Medulla oblongata (tissue), 1 donor: ENCODE data around the gene PROM1.

Source experiments
- DNase-seq: peaks from one replicate; pipeline ENCODE4 v3.0.0-alpha.2; 2015; ENCODE audit errors: extremely low spot score

PROM1 gene

DNA sequence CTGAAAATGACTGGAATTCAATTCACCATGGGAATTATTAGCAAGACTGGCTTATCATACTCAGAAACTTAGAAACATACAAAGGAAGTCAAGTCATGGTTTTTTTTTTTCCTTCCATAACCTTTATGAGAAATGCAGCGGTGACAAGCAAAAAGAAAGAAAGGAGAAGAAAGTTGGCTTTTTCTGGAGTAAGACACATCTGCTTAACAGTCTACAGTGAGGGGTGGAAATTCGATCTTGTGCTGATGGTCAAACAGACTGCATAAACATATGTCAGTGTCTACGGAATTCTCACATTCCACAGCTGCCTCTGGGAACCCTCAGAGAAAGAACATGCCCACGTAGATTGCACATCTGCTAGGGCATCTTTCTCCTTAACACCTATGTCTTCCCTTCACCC is 54.6 kb downstream of the PROM1 start:
- no peak for DNase-seq

DNA sequence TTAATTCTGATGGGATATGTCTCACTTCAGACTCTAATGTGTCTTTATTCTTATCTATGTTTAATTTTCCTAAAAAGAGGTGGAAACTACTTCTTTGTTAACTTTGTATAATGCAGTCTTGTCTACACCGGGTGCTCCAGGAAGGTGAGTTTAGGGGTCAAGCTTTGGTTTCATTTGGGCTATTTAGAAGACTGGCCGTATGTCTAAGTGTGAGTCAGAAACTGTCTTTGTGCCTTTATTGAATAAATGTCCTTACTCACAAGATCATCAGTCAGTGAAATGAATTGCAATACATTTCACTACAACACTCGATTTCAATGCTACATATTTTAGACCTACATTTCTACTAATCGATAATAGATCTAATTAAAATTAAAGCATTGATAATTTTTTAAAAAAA is 56.2 kb downstream of the PROM1 start:
- no peak for DNase-seq

DNA sequence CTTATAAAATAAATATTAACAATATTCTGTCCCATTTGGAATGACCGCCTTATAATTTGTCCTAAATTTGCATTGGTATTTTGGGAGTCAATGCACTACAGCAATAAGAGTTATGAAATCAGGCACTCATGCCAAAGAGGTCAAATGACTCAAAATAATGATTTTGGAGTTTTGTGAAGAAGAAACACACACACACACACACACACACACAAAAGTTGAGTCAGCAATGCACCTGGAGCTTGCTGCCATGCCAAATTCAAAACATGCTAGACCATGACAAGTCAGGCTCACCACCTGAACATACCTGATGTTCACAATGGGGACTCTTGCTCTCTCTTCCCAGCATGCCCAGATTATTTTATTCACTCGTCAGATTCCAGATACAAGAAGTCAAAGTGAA is 56.7 kb downstream of the PROM1 start:
- DNase-seq, result no peak

DNA sequence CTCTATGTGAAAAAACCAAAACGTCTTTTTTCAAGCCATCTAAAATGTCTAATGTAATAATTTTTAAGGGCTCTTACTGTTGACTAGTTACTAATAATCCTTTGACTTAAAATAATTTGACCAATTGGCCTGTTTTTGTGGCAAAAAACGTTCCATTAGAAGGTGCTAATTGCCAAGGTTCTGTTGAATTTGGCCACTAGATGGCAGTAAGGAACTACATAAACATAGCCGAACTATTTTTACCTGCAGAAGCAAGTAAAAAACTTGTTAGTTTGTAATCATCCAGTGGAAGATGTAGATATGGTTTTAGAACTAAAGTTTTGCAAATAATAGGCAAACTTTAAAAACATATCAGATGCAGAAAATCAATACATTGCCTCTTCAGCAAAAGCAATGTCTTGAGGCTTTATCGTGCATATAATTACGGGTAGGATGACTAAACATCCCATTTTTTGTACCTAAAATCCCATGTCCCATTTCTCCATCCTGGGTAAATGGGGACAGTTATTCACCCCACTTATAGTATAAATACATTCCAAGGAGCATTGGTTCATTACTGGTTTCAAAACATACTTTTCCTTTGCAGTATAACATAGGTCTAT is 57.6 kb downstream of the PROM1 start:
- peak; percentile 78 for DNase-seq

DNA sequence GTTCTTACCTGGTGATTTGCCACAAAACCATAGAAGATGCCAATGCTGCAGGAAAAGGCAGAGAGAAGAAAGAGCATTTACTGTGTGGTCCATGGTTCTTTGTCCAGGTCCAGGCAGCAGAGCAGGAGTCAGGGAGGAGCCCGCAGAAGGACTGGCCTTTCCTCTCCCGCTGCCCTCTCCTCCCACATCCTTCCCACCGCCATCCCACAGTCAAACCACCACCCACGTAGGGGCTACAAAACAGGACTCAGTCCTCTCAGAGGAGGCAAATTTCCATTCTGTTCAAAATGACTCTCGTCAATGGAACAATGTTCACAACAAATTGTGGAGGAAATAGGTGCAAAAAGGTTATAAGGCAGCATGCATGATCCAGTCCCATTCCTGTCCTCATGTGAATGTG is 58.6 kb downstream of the PROM1 start:
- DNase-seq, result no peak

DNA sequence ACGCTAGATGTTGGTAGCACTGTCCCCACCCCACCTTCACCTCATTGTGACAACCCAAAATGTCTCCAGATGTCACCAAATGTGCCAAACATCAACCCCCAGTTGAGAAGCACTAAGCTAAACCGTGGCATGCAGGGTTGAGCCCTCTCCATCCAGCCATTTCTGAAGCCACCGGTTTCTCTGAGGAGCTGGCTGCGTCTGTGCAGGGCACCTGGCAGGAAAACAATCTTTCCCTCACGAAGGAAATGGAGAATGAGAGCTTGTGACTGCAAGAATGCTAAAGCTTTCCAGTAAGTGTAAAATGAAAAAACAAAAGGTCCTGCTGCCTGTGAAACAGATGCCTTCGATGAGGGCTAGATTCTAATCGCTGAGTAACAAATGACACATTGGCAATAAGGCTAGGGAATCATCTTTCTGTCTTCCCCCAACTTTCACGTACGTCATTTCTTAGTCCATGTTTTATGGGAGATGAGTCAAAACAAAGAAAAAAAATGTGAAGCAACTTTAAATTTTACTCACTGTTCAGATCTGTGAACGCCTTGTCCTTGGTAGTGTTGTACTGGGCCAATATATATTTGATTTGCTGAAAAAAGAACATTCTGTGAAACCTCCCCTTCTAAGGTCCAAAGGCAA is 59.9 kb downstream of the PROM1 start:
- DNase-seq, result no peak

DNA sequence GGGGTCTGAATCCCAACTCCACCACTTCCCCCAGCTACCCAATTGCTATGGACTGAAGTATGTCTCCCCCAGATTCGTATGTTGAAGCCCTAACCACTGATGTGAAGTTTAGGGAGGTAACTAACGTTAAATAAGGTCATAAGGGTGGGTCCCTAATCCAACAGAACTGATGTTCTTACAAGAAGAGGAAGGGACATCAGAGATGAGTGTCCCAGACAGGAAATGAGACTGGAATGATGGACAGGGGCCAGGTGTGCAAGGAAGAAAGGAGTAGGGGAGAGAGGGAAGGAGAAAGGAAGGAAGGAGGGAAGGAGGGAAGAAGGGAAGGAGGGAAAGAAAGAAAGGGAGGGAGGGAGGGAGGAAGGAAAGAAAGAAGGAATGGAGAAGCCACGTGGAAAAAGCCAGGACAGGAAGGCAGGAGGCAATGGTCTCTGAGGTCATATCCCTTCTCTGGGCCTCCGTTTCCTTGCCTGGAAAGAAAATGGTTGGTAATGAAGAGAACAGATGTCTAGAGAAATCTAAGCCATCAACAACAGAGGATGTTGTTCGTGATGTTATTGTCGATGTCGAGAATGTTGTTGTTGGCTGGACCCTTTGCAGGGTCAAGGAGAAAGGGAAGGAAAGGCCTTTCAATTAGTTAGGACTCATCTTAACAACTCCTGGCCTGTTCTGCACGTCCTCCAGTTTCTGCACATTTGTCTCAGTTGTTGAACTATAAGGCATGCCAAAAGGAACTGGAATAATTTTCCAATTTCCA is 61.8 kb downstream of the PROM1 start:
- no peak for DNase-seq

DNA sequence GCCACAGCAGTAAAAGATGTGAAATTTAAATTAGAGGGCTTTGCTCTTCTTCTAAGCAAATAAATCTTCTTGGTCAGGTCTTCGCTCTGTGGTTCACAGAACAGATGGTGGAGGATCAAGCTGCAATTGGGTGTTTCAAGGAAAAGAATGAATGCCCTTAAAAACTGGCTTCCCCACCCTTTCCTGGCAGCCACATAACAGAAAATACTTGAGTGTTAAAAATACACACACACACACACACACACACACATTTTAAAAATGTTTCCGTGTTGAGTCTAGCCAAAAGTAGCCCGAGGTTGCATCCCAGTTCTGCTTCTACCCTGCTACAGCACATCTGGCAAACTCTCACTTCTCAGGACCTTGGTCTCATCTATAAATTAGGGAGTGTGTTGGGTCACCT is 64.2 kb downstream of the PROM1 start:
- DNase-seq, result no peak

DNA sequence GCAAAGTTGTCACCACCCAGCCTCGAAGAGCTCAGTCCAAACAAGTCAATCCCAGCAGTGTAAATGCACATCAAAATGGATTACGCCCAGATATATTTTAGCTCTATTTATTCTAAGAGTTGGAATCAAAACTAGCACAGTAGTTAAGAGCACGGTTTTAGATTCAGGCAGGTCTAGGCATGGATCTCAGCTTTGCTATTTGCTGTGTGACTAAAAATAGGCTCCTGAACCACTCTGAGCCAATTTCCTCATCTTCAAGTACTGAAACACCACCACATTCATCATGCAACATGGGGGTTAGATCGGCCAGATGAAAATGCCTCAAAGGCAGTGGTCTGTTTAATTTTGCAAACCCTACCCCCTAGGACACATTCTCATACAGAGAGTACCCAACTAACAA is 65.0 kb downstream of the PROM1 start:
- DNase-seq, result no peak

DNA sequence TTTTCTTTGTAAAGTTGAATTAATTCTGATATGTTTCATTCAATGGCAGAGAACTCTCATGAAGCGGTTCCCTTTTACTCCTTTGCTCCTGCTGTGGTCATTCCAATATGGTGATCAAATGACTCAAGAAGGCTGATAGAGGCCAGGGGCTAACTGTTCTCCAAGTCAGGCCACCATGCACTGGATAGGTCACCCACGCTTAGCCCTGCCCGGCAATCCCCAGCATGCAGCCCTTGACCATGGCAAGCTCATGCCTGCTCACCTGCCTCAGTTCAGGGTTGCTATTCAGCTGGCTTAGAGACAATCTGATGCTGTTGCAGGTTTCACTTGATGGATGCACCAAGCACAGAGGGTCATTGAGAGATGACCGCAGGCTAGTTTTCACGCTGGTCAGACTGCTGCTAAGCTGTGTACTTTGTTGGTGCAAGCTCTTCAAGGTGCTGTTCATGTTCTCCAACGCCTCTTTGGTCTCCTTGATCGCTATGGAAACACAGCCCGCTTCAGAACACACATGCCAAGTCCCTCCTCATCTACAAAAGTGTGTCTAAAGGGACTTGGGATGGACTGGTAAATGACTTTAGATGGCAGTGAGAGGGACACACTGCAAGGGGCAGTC is 65.7 kb downstream of the PROM1 start:
- DNase-seq, result no peak

DNA sequence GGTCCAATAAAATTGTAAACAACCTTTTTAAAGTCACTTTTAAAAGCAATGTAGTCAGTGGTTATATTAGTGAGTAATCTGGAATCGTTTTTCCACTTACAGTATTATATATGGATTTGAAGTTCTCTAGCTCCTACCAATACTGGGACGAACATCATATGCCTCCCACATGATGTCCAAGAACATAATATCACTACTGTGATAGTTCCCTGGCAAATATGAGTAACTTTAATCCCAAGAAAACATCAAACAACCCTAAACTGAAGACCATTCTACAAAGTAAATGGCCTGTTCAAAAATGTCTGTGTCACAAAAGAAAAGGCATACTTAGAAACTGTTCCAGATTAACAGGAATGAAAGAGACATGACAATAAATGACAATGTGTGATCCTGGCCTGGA is 67.3 kb downstream of the PROM1 start:
- DNase-seq, result no peak

DNA sequence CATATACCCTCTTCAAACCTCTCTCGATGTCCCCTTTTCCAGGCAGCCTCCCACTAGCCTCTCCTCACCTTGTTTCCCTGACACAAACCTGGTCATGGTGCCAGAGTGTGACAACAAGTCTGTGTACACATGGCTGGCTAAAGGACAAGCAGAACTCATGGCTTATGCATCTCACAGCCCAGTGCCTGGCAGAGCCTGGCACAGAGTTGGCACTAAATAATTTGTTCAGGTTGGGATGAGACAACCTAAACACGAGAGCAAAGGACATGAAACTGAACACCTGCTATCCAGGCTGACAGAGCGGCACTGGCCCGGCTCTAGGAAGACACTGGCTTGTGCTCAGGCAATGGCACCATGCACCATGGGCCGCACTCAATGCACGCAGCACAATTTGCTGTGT is 72.7 kb downstream of the PROM1 start:
- no peak for DNase-seq

DNA sequence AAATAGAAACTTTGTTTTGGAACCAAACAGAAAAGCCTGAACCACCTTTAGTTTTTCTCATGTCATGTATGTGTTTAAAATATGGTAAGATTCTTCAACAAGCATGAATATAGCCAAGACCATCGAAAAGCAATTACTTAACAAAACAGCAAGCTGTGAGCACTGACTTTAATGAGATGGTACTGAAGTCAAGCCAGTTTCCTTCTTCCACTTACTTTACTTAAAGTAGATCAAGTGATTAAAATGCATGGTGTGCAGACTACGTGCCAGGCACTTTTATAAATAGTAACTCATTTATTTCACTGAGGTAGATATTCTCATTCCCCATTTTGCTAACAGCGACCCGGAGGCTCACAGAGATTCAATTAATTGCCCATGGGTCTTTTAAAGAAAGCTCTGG is 74.7 kb downstream of the PROM1 start:
- no peak for DNase-seq

DNA sequence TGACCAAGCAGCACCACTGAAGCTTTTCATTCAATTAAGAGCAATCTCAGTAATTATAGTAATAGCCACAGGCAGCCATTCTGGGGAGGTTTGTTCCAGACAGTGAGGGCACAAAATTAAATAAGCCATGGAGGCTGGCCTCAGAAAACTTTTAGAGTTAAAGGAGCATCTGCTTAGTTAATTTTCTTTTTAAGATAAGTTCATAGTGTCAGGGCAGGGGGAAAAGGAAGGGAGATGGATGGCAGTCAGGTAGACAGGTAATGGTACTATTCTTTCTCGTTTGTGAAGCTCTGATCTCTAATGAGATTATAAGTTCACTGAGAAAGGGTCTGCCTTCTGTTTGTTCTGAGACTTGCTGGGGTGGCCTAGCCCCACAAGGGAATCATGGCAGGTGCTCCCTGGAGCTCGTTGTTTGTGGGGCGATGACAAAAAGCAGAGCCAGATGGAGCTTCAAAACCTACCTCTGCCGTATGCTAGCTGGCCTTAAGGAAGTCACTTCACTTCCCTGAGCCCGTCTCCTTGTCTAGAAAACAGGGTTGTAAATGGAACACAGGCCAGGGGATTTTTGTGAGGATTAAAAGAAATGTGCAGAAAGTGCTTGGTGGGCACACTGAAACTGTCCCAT is 76.2 kb downstream of the PROM1 start:
- no peak for DNase-seq

DNA sequence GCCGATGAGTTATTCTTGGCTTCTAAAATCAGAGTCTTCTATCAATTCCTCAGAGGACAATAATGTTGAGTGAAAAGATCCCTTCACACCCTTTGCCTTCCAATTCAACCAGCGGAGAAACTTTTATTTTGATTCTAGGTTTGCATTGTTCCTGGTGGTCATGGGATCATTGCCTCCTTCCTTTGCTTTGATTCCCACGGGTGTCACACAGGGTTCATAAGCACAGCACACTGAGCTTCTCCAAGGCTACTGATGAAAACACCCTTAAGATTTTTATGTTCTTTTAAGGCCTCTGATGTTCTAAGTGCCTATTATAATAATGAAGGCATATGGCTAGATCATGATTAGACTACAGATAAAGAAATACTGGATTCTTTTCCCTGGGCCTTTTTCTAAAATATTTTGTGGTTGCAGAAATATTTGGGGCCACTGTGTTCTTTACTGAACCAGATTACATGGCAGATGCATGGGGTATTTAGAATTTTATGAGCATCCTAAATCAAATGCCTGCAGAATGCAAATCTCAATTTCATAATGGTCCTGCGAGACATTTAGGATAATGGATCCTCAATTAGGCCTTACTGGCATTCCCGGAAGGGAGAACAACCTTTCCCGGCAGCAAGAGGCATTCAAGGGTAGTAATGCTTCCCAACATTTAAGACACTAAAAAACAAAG is 76.9 kb downstream of the PROM1 start:
- no peak for DNase-seq

DNA sequence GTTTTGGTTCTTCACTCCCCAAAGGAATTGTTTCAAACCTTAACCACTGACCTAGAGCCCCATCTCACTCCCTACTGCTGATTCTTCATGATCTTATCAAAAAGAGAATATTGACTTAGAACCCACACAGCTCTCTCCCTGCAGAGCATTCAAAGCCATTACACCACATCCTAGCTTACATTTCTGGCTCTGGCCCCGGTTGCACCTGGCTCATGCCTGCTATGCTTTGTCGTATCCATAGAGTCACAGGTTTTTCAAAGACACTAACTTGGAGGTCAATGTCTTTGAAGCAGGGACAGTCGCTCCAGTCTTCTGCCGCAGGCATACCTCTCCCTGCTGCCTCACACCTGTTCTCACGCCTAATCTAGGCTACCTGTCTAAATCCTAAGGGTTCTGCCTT is 78.1 kb downstream of the PROM1 start:
- DNase-seq, result no peak

DNA sequence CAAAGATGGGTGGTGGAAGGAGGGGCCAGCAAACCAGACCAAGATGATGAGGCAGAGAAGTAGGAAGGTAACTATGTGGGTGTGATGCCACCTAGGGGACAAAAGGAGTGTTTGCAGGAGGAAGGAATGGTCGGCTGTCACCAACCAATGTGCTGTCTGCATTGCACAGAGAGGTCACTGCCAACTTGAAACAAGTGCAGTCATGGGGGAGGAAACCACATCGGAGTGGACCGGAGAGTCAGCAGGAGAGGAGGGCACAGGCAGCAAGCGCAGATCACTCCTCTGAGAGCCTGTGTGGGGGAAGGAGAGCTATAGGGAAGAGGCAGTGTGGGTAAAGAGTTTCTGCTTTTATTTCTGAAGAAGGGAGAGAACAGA is 82.4 kb downstream of the PROM1 start:
- peak; percentile 89 for DNase-seq

DNA sequence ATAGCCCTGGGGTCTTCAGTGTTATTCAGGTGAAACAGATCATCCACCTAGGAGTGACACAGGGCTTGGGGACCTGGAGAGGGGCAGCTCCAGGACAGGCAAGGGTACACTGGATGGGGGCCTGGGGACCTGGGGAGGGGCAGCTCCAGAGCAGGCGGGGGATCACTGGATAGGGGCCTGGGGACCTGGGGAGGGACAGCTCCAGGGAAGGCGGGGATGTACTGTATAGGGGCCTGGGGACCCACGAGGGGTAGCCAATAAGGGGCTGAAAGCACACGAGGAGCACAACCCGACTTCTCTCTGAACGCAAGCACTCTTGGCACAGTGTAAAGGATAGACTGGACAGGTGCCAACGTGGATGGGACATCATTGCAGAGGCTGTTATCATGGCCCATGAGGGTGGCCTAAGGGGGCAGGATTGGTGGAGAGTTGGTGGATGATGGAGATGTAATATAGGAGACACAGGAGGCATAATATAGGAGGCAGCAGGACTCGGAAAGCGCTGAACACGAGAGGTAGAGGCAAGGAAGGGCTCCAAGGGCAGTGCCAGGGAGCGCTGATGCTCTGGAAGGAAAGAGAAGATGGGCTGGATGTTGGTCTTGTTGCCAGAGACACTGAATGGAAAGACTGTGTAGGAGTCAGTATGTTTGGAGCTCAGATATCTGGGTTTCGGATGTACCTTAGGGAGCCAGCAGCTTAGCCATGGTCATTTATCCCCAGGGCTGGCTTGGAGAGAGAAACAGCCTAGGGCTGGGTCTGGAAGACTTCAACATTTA is 82.9 kb downstream of the PROM1 start:
- no peak for DNase-seq

DNA sequence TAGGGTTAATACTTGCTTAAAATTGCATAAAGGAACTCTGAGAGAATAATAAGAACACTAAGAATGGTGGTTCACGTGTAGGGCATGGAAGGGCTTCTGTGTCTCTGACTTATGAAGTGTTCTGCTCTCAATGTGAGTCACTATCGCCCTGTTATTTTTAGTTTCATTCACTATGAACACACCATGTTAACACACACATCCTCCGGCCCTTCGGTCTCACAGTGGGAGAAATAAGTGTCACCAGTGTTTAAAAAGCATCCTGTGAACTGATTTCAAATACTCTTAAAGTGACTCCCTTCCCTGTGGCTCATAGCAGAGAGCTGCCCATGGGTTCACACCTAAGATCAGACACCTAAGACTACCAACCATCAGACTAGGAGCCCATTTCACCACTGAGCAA is 87.0 kb downstream of the PROM1 start:
- no peak for DNase-seq

DNA sequence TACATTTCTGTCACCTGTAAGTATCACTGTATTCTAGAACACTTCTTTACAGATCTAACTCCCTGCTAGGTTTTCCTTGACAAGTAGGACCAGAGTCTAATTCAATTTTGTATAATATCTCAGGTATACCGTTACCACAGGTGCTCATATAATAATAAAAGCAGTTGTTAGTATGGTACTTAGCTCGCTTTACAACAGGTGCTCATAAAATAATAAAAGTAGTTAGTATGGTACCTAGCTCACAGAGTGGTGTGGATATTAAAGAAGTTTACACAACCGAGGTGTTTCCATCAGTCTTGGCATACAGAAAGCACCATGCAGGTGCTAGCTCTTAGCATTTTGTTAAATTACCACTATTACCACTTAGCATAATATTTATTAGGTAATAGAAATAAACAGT is 88.0 kb downstream of the PROM1 start:
- no peak for DNase-seq

DNA sequence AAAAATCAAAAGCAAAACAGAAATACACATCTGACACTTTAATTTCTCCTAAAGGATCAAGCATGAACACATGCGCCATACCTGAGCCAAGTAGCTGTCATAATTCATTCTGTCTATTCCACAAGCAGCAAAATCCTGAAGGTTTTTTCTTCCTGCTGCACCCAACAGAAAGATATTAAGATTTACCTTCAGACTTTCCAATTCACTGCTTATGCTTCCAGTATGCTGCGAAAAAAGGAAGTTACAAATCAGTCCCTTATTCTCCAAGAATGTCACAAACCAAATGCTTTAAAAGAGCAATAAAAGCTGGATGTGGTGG is 91.7 kb downstream of the PROM1 start:
- DNase-seq, result no peak
